GM18867 (cell line): ENCODE measurements around the gene MED13L.

ENCODE experiments used
- ATAC-seq: cut with Tn5 transposase; IDR thresholded peaks from one replicate; pipeline ENCODE4 v1.9.1; 2021; ENCODE audit warnings: mild to moderate bottlenecking, moderate library complexity; ENCODE audit not compliant: unreplicated experiment

The MED13L gene

GRCh38 chr12:116099652-116100432, 177.7 kb downstream of the MED13L start:
- ATAC-seq, result no peak

GRCh38 chr12:116096874-116097273, 180.6 kb downstream of the MED13L start:
- no peak for ATAC-seq

- no peak for ATAC-seq
Observed at GRCh38 chr12:116094475-116094874, 183.0 kb downstream of the MED13L start.

GRCh38 chr12:116093915-116094314, 183.6 kb downstream of the MED13L start:
- ATAC-seq, result no peak

GRCh38 chr12:116092776-116093175, 184.7 kb downstream of the MED13L start:
- ATAC-seq, result no peak

GRCh38 chr12:116092162-116092561, 185.3 kb downstream of the MED13L start:
- no peak for ATAC-seq

- no peak for ATAC-seq
Observed at GRCh38 chr12:116091579-116091978, 185.9 kb downstream of the MED13L start.

GRCh38 chr12:116090516-116090915, 187.0 kb downstream of the MED13L start:
- ATAC-seq, result no peak

- no peak for ATAC-seq
Observed at GRCh38 chr12:116089080-116089479, 188.4 kb downstream of the MED13L start.

- ATAC-seq, result no peak
Observed at GRCh38 chr12:116087962-116088361, 189.5 kb downstream of the MED13L start.

GRCh38 chr12:116087399-116087798, 190.1 kb downstream of the MED13L start:
- ATAC-seq, result no peak

- ATAC-seq, result no peak
Observed at GRCh38 chr12:116080415-116080814, 197.1 kb downstream of the MED13L start.

GRCh38 chr12:116078396-116078795, 199.1 kb downstream of the MED13L start:
- ATAC-seq, result no peak

- ATAC-seq, result no peak
Observed at GRCh38 chr12:116077431-116077830, 200.1 kb downstream of the MED13L start.

GRCh38 chr12:116076399-116076798, 201.1 kb downstream of the MED13L start:
- no peak for ATAC-seq

GRCh38 chr12:116074686-116075085, 202.8 kb downstream of the MED13L start:
- no peak for ATAC-seq

GRCh38 chr12:116071555-116072230, 205.8 kb downstream of the MED13L start:
- ATAC-seq, result no peak

- ATAC-seq, result no peak
Observed at GRCh38 chr12:116070444-116070843, 207.0 kb downstream of the MED13L start.

GRCh38 chr12:116069943-116070342, 207.6 kb downstream of the MED13L start:
- no peak for ATAC-seq

GRCh38 chr12:116068853-116069252, 208.6 kb downstream of the MED13L start:
- ATAC-seq, result no peak

GRCh38 chr12:116068371-116068770, 209.1 kb downstream of the MED13L start:
- no peak for ATAC-seq

GRCh38 chr12:116067892-116068291, 209.6 kb downstream of the MED13L start:
- no peak for ATAC-seq
